HCT116 (cell line): ENCODE results near the gene VSTM2L.

Source experiments
- CBX3 ChIP-seq: IDR thresholded peaks from 2 replicates; pipeline ENCODE4 v1.6.1; 2012; ENCODE audit warnings: low read depth
- ELF1 ChIP-seq: IDR thresholded peaks from 2 replicates; pipeline ENCODE4 v1.6.1; 2012; ENCODE audit warnings: low read depth, borderline replicate concordance
- EZH2 ChIP-seq: fragments of 200-600 bp; sonication (generic); IDR thresholded peaks from 2 replicates; pipeline ENCODE4 v1.6.1; 2017; ENCODE audit warnings: antibody characterized with exemption, mixed run types
- EZH2phosphoT487 ChIP-seq: fragments of 200-600 bp; IDR thresholded peaks from 2 replicates; pipeline ENCODE4 v1.6.1; 2018; ENCODE audit warnings: antibody characterized with exemption, borderline replicate concordance
- JUND ChIP-seq: IDR thresholded peaks from 2 replicates; pipeline ENCODE4 v1.6.1; 2012
- POLR2A ChIP-seq: IDR thresholded peaks from 2 replicates; pipeline ENCODE4 v1.7.0; 2011; ENCODE audit warnings: borderline replicate concordance; ENCODE audit not compliant: insufficient read depth, insufficient read length; ENCODE audit errors: extremely low read depth
- RAD21 ChIP-seq: IDR thresholded peaks from 2 replicates; pipeline ENCODE4 v1.6.1; 2012; ENCODE audit warnings: low read depth, mild to moderate bottlenecking
- SIN3A ChIP-seq: IDR thresholded peaks from 2 replicates; pipeline ENCODE4 v1.6.1; 2012; ENCODE audit warnings: low read depth
- TCF7L2 ChIP-seq: IDR thresholded peaks from 2 replicates; pipeline ENCODE4 v1.7.0; 2011; ENCODE audit warnings: borderline replicate concordance, inconsistent platforms; ENCODE audit not compliant: insufficient read depth, insufficient read length; ENCODE audit errors: extremely low read depth
- YY1 ChIP-seq: IDR thresholded peaks from 2 replicates; pipeline ENCODE4 v1.6.1; 2011; ENCODE audit warnings: low read length, low read depth, moderate library complexity, mild to moderate bottlenecking; ENCODE audit not compliant: insufficient replicate concordance; ENCODE audit errors: extremely low read depth
- ZNF274 ChIP-seq: fragments of 200-500 bp; sonication (Bioruptor generic); IDR thresholded peaks from 2 replicates; pipeline ENCODE4 v1.6.1; 2014; ENCODE audit warnings: mild to moderate bottlenecking, low read depth, low read length, inconsistent platforms
- TF ChIP-seq, protein P1 (sequence below), 3 experiments: fragments of 200-600 bp in 1 of 3; sonication (generic) in 1 of 3; IDR thresholded peaks in 2 of 3; conservative IDR thresholded peaks in 1 of 3; 2 replicates each; pipeline ENCODE4 v1.5.1; 2012 to 2017; ENCODE audit warnings: low read depth in 2 of 3, low read length in 2 of 3, antibody characterized with exemption in 1 of 3, borderline replicate concordance in 1 of 3, control low read depth in 1 of 3, mild to moderate bottlenecking in 1 of 3, mixed read lengths in 1 of 3, mixed run types in 1 of 3, moderate library complexity in 1 of 3; ENCODE audit not compliant: insufficient read depth in 1 of 3
- TF ChIP-seq, protein P2 (sequence below): IDR thresholded peaks from 2 replicates; pipeline ENCODE4 v1.6.1; 2011; ENCODE audit warnings: mild to moderate bottlenecking, low read length, moderate library complexity; ENCODE audit not compliant: insufficient replicate concordance; ENCODE audit errors: extremely low read depth
- TF ChIP-seq, protein P3 (sequence below): IDR thresholded peaks from 2 replicates; pipeline ENCODE4 v1.6.1; 2012

DNA sequence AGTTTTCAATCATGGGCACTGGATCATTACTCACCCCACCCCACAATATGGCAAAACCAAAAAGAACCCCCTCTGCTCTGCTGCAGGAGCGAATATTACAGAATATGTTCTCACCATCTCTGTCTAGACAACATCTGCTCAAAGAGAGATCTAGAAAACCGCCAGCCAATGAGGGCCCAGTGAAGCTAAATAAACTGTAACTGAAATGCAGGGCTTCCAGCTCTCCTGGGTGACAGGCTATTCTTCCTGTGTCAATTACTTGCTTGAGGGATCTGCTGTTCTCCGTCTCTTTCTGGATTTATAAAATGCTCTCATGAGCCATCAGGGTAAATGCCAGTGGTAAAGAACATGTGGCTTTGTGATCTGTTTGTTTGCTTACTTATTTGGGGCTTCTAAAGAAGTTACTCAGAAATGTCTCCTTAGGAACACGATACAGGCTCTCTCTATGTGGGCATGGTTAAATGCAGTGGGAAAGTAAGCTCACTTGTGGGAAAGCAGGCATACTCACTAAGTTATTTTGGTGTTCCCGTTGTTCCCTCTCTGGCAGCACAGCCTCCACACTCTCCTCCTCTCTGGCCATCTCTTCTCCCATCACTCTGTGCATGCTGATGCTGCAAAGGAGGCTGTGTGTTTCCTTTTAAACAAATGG lies 85.5 kb downstream of the VSTM2L start:
- TF ChIP-seq EZH2phosphoT487 (no peak), EZH2 (no peak), YY1 (no peak), RAD21 (no peak), TCF7L2 (no peak), SIN3A (no peak), ELF1 (no peak), POLR2A (no peak), JUND (no peak), CBX3 (no peak), ZNF274 (no peak)
- TF ChIP-seq, protein P1, sequence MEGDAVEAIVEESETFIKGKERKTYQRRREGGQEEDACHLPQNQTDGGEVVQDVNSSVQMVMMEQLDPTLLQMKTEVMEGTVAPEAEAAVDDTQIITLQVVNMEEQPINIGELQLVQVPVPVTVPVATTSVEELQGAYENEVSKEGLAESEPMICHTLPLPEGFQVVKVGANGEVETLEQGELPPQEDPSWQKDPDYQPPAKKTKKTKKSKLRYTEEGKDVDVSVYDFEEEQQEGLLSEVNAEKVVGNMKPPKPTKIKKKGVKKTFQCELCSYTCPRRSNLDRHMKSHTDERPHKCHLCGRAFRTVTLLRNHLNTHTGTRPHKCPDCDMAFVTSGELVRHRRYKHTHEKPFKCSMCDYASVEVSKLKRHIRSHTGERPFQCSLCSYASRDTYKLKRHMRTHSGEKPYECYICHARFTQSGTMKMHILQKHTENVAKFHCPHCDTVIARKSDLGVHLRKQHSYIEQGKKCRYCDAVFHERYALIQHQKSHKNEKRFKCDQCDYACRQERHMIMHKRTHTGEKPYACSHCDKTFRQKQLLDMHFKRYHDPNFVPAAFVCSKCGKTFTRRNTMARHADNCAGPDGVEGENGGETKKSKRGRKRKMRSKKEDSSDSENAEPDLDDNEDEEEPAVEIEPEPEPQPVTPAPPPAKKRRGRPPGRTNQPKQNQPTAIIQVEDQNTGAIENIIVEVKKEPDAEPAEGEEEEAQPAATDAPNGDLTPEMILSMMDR (IDR thresholded peaks at IDR 0.05 in 2 of 3, conservative IDR thresholded peaks at IDR 0.05 in 1 of 3; ENCODE audit: borderline replicate concordance in 1 of 3, insufficient read depth in 1 of 3, low read depth in 2 of 3, low read length in 2 of 3) = no peak
- TF ChIP-seq, protein P2, sequence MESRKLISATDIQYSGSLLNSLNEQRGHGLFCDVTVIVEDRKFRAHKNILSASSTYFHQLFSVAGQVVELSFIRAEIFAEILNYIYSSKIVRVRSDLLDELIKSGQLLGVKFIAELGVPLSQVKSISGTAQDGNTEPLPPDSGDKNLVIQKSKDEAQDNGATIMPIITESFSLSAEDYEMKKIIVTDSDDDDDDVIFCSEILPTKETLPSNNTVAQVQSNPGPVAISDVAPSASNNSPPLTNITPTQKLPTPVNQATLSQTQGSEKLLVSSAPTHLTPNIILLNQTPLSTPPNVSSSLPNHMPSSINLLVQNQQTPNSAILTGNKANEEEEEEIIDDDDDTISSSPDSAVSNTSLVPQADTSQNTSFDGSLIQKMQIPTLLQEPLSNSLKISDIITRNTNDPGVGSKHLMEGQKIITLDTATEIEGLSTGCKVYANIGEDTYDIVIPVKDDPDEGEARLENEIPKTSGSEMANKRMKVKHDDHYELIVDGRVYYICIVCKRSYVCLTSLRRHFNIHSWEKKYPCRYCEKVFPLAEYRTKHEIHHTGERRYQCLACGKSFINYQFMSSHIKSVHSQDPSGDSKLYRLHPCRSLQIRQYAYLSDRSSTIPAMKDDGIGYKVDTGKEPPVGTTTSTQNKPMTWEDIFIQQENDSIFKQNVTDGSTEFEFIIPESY = no peak
- TF ChIP-seq, protein P3, sequence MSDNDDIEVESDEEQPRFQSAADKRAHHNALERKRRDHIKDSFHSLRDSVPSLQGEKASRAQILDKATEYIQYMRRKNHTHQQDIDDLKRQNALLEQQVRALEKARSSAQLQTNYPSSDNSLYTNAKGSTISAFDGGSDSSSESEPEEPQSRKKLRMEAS = no peak
